Stimulated activated memory B cell treated with anti-CD40 and anti-IgM and Interleukin-4, amounts not matched to agents 10 μg/mL and 1 μg/mL and 100 μg/mL, for 72 hours (primary cell): ENCODE data around the gene TRPM2.
A peak's percentile ranks its signal among the peaks of the same experiment; 100 is the strongest.
"Not testable (repeated sequence)": the region's sequence is repeated elsewhere in the genome, so short reads cannot be mapped to it uniquely, and the experiment has no call there.

Experiments
- ATAC-seq: fragments of 150-1000 bp; cut with Tn5 transposase; 2 replicates; pipeline ENCODE4 v1.10.0; 2021
- H3K27ac Mint-ChIP-seq: one replicate; pipeline ENCODE4 v1.8.0; 2022; ENCODE audit warnings: mild to moderate bottlenecking, mixed read lengths
- H3K27me3 Mint-ChIP-seq: one replicate; pipeline ENCODE4 v1.8.0; 2022; ENCODE audit warnings: mixed read lengths
- H3K36me3 Mint-ChIP-seq: one replicate; pipeline ENCODE4 v1.8.0; 2022; ENCODE audit warnings: mixed read lengths
- H3K4me1 Mint-ChIP-seq: one replicate; pipeline ENCODE4 v1.8.0; 2022; ENCODE audit warnings: mixed read lengths
- H3K4me3 Mint-ChIP-seq: one replicate; pipeline ENCODE4 v1.8.0; 2022; ENCODE audit warnings: mild to moderate bottlenecking, moderate library complexity, mixed read lengths
- H3K9me3 Mint-ChIP-seq: one replicate; pipeline ENCODE4 v1.8.0; 2022; ENCODE audit warnings: mixed read lengths

The TRPM2 gene

GRCh38 chr21:44408226-44408625 lies 54.8 kb downstream of the TRPM2 start:
- Mint-ChIP-seq H3K36me3 (no peaks in the 10 kb centered on the region), H3K27ac (no peak overlapping the region), H3K9me3 (peaks cover 6% of the 10 kb centered on the region), H3K4me1 (no peaks in the 10 kb centered on the region), H3K4me3 (no peak overlapping the region), H3K27me3 (no peaks in the 10 kb centered on the region)
- ATAC-seq: no peak

- Mint-ChIP-seq H3K27ac (no peak overlapping the region), H3K27me3 (no peaks in the 10 kb centered on the region), H3K9me3 (no peaks in the 10 kb centered on the region), H3K4me3 (no peak overlapping the region), H3K36me3 (no peaks in the 10 kb centered on the region), H3K4me1 (no peaks in the 10 kb centered on the region)
- ATAC-seq: no peak
Observed at GRCh38 chr21:44413566-44414290, 60.3 kb downstream of the TRPM2 start.

- Mint-ChIP-seq H3K27ac (no peak overlapping the region), H3K4me3 (no peak overlapping the region), H3K9me3 (peaks cover 3% of the 10 kb centered on the region), H3K4me1 (no peaks in the 10 kb centered on the region), H3K27me3 (no peaks in the 10 kb centered on the region), H3K36me3 (peaks cover 5% of the 10 kb centered on the region)
- no peak for ATAC-seq
Observed at GRCh38 chr21:44414291-44415072, 61.1 kb downstream of the TRPM2 start.

- Mint-ChIP-seq H3K36me3 (peaks cover 8% of the 10 kb centered on the region), H3K4me1 (no peaks in the 10 kb centered on the region), H3K27ac (no peak overlapping the region), H3K27me3 (no peaks in the 10 kb centered on the region), H3K4me3 (no peak overlapping the region), H3K9me3 (peaks cover 7% of the 10 kb centered on the region)
- no peak for ATAC-seq
Observed at GRCh38 chr21:44415073-44416025, 61.9 kb downstream of the TRPM2 start.

- Mint-ChIP-seq H3K36me3 (peaks cover 8% of the 10 kb centered on the region), H3K9me3 (peaks cover 7% of the 10 kb centered on the region), H3K4me3 (no peak overlapping the region), H3K27ac (no peak overlapping the region), H3K4me1 (no peaks in the 10 kb centered on the region), H3K27me3 (no peaks in the 10 kb centered on the region)
- ATAC-seq: no peak
Observed at GRCh38 chr21:44416193-44416592, 62.8 kb downstream of the TRPM2 start.

GRCh38 chr21:44417621-44418107 lies 64.2 kb downstream of the TRPM2 start:
- H3K4me3 Mint-ChIP-seq, H3K9me3 Mint-ChIP-seq, H3K27me3 Mint-ChIP-seq, H3K27ac Mint-ChIP-seq, ATAC-seq, H3K36me3 Mint-ChIP-seq, H3K4me1 Mint-ChIP-seq: not testable (repeated sequence)

- peaks cover 8% of the 10 kb centered on the region for H3K36me3 Mint-ChIP-seq
- no peak overlapping the region for H3K4me3 Mint-ChIP-seq
- H3K27me3 Mint-ChIP-seq: no peaks in the 10 kb centered on the region
- H3K4me1 Mint-ChIP-seq: peaks cover 5% of the 10 kb centered on the region
- no peak for ATAC-seq
- H3K9me3 Mint-ChIP-seq: peaks cover 7% of the 10 kb centered on the region
- H3K27ac Mint-ChIP-seq: no peak overlapping the region
Observed at GRCh38 chr21:44418108-44418875, 64.9 kb downstream of the TRPM2 start.

- H3K36me3 Mint-ChIP-seq: peaks cover 8% of the 10 kb centered on the region
- no peaks in the 10 kb centered on the region for H3K27me3 Mint-ChIP-seq
- peaks cover 7% of the 10 kb centered on the region for H3K9me3 Mint-ChIP-seq
- H3K27ac Mint-ChIP-seq: no peak overlapping the region
- no peak overlapping the region for H3K4me3 Mint-ChIP-seq
- no peak for ATAC-seq
- peaks cover 11% of the 10 kb centered on the region for H3K4me1 Mint-ChIP-seq
Observed at GRCh38 chr21:44418876-44419230, 65.4 kb downstream of the TRPM2 start.

GRCh38 chr21:44419679-44420078 lies 66.3 kb downstream of the TRPM2 start:
- H3K9me3 Mint-ChIP-seq: peaks cover 7% of the 10 kb centered on the region
- H3K4me1 Mint-ChIP-seq: peaks cover 11% of the 10 kb centered on the region
- H3K4me3 Mint-ChIP-seq: no peak overlapping the region
- no peak for ATAC-seq
- H3K27me3 Mint-ChIP-seq: no peaks in the 10 kb centered on the region
- no peak overlapping the region for H3K27ac Mint-ChIP-seq
- peaks cover 8% of the 10 kb centered on the region for H3K36me3 Mint-ChIP-seq

GRCh38 chr21:44420416-44421205 lies 67.2 kb downstream of the TRPM2 start:
- Mint-ChIP-seq H3K4me1 (peaks cover 11% of the 10 kb centered on the region), H3K4me3 (no peak overlapping the region), H3K9me3 (peaks cover 7% of the 10 kb centered on the region), H3K27me3 (no peaks in the 10 kb centered on the region), H3K36me3 (peaks cover 8% of the 10 kb centered on the region), H3K27ac (no peak overlapping the region)
- no peak for ATAC-seq

GRCh38 chr21:44421901-44422840 lies 68.8 kb downstream of the TRPM2 start:
- Mint-ChIP-seq H3K27me3 (no peaks in the 10 kb centered on the region), H3K27ac (no peak overlapping the region), H3K4me3 (no peak overlapping the region), H3K4me1 (peaks cover 11% of the 10 kb centered on the region), H3K36me3 (peaks cover 8% of the 10 kb centered on the region), H3K9me3 (peaks cover 7% of the 10 kb centered on the region)
- ATAC-seq: no peak

GRCh38 chr21:44423312-44423821 lies 69.9 kb downstream of the TRPM2 start:
- Mint-ChIP-seq H3K27ac (peak overlapping the region; percentile 80), H3K36me3 (peaks cover 8% of the 10 kb centered on the region), H3K27me3 (no peaks in the 10 kb centered on the region), H3K4me3 (peak overlapping the region; percentile 35), H3K9me3 (peaks cover 7% of the 10 kb centered on the region), H3K4me1 (peaks cover 11% of the 10 kb centered on the region)
- ATAC-seq: peak; percentile 61
